Body of pancreas (tissue), 4 donors: ENCODE results near the gene PTGFR. TPM values are rescaled to one million over a fixed set of nuclear protein-coding genes. Genes with fewer than 3 reads are reported as not detected.

Experiments used
- ATAC-seq: fragments of 150-250 bp; one replicate; pipeline ENCODE4 v1.9.1; 2016
- DNase-seq, 4 donors: peaks; one replicate each; pipeline ENCODE4 v3.0.0-alpha.2; 2019
- H3K27ac ChIP-seq, 4 donors: fragments of 200-600 bp; sonication (generic); 1 replicate in 3 of 4; 2 replicates in 1 of 4; pipeline versions ENCODE4 v1.5.1 to v1.6.1; 2016 to 2019; ENCODE audit warnings: mild to moderate bottlenecking in 1 of 4, mixed read lengths in 1 of 4, moderate library complexity in 1 of 4
- H3K27me3 ChIP-seq, 2 donors: fragments of 200-600 bp; sonication (generic); one replicate each; pipeline ENCODE4 v1.6.0; 2016; ENCODE audit warnings: mild to moderate bottlenecking in 1 of 2
- H3K36me3 ChIP-seq, 2 donors: fragments of 200-600 bp; sonication (generic); replicated peaks in 1 of 2; 2 replicates each; pipeline ENCODE4 v1.5.1; 2016; ENCODE audit warnings: low read depth in 2 of 2; ENCODE audit not compliant: insufficient read depth in 1 of 2
- H3K4me1 ChIP-seq: fragments of 200-600 bp; sonication (generic); one replicate; pipeline ENCODE4 v1.6.0; 2016
- H3K4me3 ChIP-seq, 2 donors: fragments of 200-600 bp; sonication (generic); 1 replicate in 1 of 2; 2 replicates in 1 of 2; pipeline ENCODE4 v1.5.1; 2016 to 2019
- H3K9me3 ChIP-seq, 3 donors: fragments of 200-600 bp; sonication (generic); 1 replicate in 2 of 3; 2 replicates in 1 of 3; pipeline ENCODE4 v1.5.1; 2016
- POLR2A ChIP-seq, 3 donors: fragments of 450-650 bp; IDR thresholded peaks; one replicate each; pipeline ENCODE4 v1.6.1; 2016; ENCODE audit warnings: antibody characterized with exemption in 3 of 3, mild to moderate bottlenecking in 2 of 3
- WGBS, 2 donors: methylation state at CpG; one replicate each; pipeline ENCODE4 v1.1.5; 2017; 5-methylcytosine and 5-hydroxymethylcytosine counted together
- intact Hi-C: fragments of 100-400 bp; cut with DNase I; formaldehyde crosslinking; loops from one replicate; pipeline ENCODE4 v1.15.1; 2023
- total RNA-seq, 2 donors: library from RNA; depleted of rRNA; stranded (reverse); fragments of >200 nt; gene quantifications; one replicate each; pipeline ENCODE4 v1.1.0, GENCODE V29; 2016
- TF ChIP-seq, protein P1 (sequence below), 7 experiments: fragments of 450-650 bp in 4 of 7; fragments of 200-600 bp in 3 of 7; sonication (generic) in 3 of 7; IDR thresholded peaks; one replicate each; pipeline ENCODE4 v1.5.1; 2016 to 2019; ENCODE audit warnings: antibody characterized with exemption in 7 of 7

Gene PTGFR
- total RNA-seq, 2 donors from 2014 or later = 1.0 to 3.0 TPM

DNA sequence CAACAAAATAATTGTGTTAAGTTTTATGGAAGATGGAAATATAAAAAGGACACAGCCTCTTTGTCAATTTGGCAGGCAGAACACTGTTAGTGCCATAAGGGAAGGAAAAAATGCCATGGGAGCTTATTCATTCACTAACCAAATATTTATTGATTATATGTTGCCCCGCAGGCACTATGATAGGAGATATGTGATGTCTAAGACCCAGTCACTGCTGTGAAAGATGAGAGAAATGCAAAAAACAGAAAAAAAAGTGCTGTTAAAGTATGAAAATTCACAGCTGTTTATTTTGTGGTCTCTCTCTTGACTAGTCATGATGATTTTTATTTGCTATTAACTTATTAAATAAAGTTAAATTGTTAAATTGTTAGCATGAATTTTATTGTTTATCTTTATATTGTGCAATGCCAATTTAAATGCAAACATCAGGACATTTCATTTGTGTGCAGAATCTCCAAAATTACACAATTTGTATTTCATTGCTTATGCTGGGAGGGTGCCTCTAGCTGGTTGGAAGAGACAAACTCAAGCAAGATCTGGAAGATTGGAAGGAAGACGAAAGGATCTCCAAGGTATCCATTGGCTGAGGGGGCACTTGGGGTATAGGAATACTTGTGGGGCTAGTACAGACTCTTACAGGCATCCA lies 17.8 kb upstream of the PTGFR start:
- H3K4me1 ChIP-seq = peaks cover 3% of the 10 kb centered on the region
- H3K27me3 ChIP-seq = no peaks in the 10 kb centered on the region
- H3K36me3 ChIP-seq = no peaks in the 10 kb centered on the region
- TF ChIP-seq, protein P1, sequence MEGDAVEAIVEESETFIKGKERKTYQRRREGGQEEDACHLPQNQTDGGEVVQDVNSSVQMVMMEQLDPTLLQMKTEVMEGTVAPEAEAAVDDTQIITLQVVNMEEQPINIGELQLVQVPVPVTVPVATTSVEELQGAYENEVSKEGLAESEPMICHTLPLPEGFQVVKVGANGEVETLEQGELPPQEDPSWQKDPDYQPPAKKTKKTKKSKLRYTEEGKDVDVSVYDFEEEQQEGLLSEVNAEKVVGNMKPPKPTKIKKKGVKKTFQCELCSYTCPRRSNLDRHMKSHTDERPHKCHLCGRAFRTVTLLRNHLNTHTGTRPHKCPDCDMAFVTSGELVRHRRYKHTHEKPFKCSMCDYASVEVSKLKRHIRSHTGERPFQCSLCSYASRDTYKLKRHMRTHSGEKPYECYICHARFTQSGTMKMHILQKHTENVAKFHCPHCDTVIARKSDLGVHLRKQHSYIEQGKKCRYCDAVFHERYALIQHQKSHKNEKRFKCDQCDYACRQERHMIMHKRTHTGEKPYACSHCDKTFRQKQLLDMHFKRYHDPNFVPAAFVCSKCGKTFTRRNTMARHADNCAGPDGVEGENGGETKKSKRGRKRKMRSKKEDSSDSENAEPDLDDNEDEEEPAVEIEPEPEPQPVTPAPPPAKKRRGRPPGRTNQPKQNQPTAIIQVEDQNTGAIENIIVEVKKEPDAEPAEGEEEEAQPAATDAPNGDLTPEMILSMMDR (IDR thresholded peaks at IDR 0.05) = no peak
- no peak for TF ChIP-seq POLR2A (IDR thresholded peaks at IDR 0.05)
- no peak overlapping the region for H3K27ac ChIP-seq
- DNase-seq = no peak
- ATAC-seq = no peak
- 54 to 57% methylated on average over 2 of the region's 2 CpGs for WGBS, 2 donors
- intact Hi-C loops = no loop called here
- H3K9me3 ChIP-seq = no peaks in the 10 kb centered on the region
- no peak overlapping the region for H3K4me3 ChIP-seq

DNA sequence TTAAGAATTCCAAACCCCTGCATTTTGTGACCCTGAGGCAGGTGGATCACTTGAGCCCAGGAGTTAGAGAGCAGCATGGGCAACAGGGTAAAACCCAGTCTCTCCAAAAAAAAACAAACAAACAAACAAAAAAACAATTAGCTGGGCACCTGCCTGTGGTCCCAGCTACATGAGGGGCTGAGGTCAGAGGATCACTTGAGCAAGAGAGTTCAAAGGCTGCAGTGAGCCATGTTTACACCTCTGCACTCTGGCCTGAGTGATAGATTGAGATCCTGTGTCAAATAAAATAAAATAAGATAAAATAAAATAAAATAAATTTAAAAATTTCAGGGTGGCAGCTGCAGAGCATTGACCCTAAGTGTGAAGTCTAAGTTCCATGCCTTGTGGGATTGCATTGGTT lies 16.7 kb upstream of the PTGFR start:
- DNase-seq = no peak
- TF ChIP-seq, protein P1 (IDR thresholded peaks at IDR 0.05) = no peak
- no peak for TF ChIP-seq POLR2A (IDR thresholded peaks at IDR 0.05)
- no peak overlapping the region for H3K4me3 ChIP-seq
- H3K4me1 ChIP-seq = peaks cover 3% of the 10 kb centered on the region
- H3K9me3 ChIP-seq = no peaks in the 10 kb centered on the region
- H3K27me3 ChIP-seq = no peaks in the 10 kb centered on the region
- ATAC-seq = no peak
- no peak overlapping the region for H3K27ac ChIP-seq
- intact Hi-C loops = no loop called here
- no peaks in the 10 kb centered on the region for H3K36me3 ChIP-seq

DNA sequence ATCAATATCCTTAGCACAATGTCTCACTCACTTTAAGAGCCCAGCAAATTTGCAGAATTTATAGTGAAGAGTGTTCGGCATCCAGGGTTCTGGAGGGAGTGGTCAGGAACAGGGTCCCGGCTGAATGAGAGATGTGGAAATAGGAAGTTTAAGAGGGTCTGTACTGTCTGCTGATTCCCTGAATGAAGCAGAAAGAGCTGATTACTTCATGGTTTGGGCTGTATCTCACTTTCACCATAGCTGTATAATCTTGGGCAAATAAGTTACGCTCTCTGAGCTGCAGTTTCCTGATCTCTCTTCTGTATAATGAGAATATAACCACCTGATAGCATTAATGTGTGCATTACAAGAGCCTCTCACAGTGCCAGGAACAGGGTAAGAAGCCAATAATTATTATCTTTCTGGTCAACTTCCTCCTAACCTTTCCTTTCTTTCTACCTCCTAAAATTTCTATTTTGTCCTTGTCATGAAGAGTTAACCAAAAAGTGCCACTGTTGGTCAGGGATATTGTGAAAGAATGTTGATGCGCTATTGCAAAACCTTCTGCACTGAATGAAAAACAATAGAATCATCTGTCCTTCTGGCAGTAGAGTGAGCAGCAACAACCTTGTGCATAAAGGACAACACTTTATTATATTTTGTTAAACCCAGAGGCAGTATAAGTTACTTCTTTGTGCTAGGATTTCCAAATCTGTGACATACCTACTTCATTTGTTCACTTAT lies 14.7 kb upstream of the PTGFR start:
- intact Hi-C loops = no loop called here
- no peaks in the 10 kb centered on the region for H3K36me3 ChIP-seq
- WGBS, 2 donors = 43 to 51% methylated on average over 4 of the region's 4 CpGs
- H3K27me3 ChIP-seq = no peaks in the 10 kb centered on the region
- no peaks in the 10 kb centered on the region for H3K9me3 ChIP-seq
- peaks cover 3% of the 10 kb centered on the region for H3K4me1 ChIP-seq
- no peak for TF ChIP-seq POLR2A (IDR thresholded peaks at IDR 0.05)
- TF ChIP-seq, protein P1 (IDR thresholded peaks at IDR 0.05) = no peak
- peak overlapping the region in 1 of 4 donors; percentile 12 for H3K27ac ChIP-seq
- ATAC-seq (no peak), DNase-seq (no peak)
- H3K4me3 ChIP-seq = no peak overlapping the region

DNA sequence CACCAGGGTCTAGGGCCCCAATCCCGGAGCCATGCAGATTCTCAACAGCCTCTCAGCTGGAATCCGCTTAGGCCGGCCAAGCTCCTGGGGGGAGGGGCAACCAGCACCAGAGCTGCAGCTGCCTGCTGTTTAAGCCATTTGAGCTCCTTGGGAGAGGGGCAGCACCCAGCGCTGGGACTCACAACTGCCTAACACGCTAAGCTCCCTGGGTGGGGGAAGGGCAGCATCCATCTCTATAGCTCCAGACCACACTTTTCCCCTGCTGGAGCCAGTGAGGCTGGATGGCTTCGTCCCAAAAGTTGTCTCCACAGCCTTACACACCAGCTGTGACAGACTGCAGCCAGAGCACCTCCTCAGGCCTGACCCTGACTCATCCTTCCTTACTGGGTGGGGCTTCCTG lies 6.9 kb upstream of the PTGFR start:
- Histone ChIP-seq H3K9me3 (no peaks in the 10 kb centered on the region), H3K27ac (no peak overlapping the region), H3K4me1 (no peaks in the 10 kb centered on the region), H3K4me3 (no peak overlapping the region), H3K36me3 (no peaks in the 10 kb centered on the region), H3K27me3 (no peaks in the 10 kb centered on the region)
- no peak for ATAC-seq
- 29 to 52% methylated on average over 3 to 6 of the region's 6 CpGs for WGBS, 2 donors
- intact Hi-C loops = no loop called here
- no peak for DNase-seq
- TF ChIP-seq POLR2A (IDR thresholded peaks at IDR 0.05) = no peak
- TF ChIP-seq, protein P1 (IDR thresholded peaks at IDR 0.05) = no peak
